HepG2 (cell line): ENCODE results near the gene KHK. TPM values are rescaled to one million over a fixed set of nuclear protein-coding genes. Genes with fewer than 3 reads are reported as not detected.
A peak's percentile ranks its signal among the peaks of the same experiment; 100 is the strongest.

Source experiments
- CENPBD1 ChIP-seq: sonication (generic); formaldehyde crosslinking; IDR thresholded peaks from 2 replicates; pipeline ENCODE4 v1.8.0; 2022; ENCODE audit warnings: missing genetic modification reagents, low read depth, mild to moderate bottlenecking, borderline replicate concordance
- E2F1 ChIP-seq: sonication (generic); formaldehyde crosslinking; IDR thresholded peaks from 2 replicates; pipeline ENCODE4 v1.5.0; 2020; ENCODE audit warnings: missing genetic modification reagents
- ESRRA ChIP-seq: sonication (generic); formaldehyde crosslinking; IDR thresholded peaks from 2 replicates; pipeline ENCODE4 v1.5.1; 2020; ENCODE audit warnings: mild to moderate bottlenecking, low read depth, missing genetic modification reagents
- MTA3 ChIP-seq: sonication (generic); formaldehyde crosslinking; IDR thresholded peaks from 2 replicates; pipeline ENCODE4 v1.4.0; 2020; ENCODE audit warnings: missing genetic modification reagents
- MYC ChIP-seq: sonication (generic); formaldehyde crosslinking; IDR thresholded peaks from 2 replicates; pipeline ENCODE4 v1.9.0; 2021; ENCODE audit warnings: missing genetic modification reagents, borderline replicate concordance
- NR2F2 ChIP-seq: IDR thresholded peaks from 2 replicates; pipeline ENCODE4 v1.6.1; 2012; ENCODE audit warnings: low read depth, inconsistent platforms, borderline replicate concordance
- PBX3 ChIP-seq: sonication (generic); formaldehyde crosslinking; IDR thresholded peaks from 2 replicates; pipeline ENCODE4 v1.8.1; 2023; ENCODE audit warnings: missing genetic modification reagents, inconsistent platforms, borderline replicate concordance
- POLR2AphosphoS5 ChIP-seq: IDR thresholded peaks from 2 replicates; pipeline ENCODE4 v1.6.1; 2012; ENCODE audit warnings: low read depth, low read length
- ZKSCAN8 ChIP-seq: IDR thresholded peaks from 2 replicates; pipeline ENCODE4 v1.6.1; 2016; ENCODE audit warnings: borderline replicate concordance, missing genetic modification reagents, missing compliant biosample characterization
- ZMAT5 ChIP-seq: sonication (generic); formaldehyde crosslinking; IDR thresholded peaks from 2 replicates; pipeline ENCODE4 v1.5.0; 2020; ENCODE audit warnings: mild to moderate bottlenecking, low read depth, missing genetic modification reagents, borderline replicate concordance
- ZMYM3 ChIP-seq: sonication (generic); formaldehyde crosslinking; IDR thresholded peaks from 2 replicates; pipeline ENCODE4 v1.5.1; 2020; ENCODE audit warnings: mild to moderate bottlenecking, missing genetic modification reagents
- ZNF512B ChIP-seq: sonication (generic); formaldehyde crosslinking; IDR thresholded peaks from 2 replicates; pipeline ENCODE4 v1.5.1; 2020; ENCODE audit warnings: missing genetic modification reagents, mild to moderate bottlenecking, borderline replicate concordance
- ZNF646 ChIP-seq: sonication (generic); formaldehyde crosslinking; IDR thresholded peaks from 2 replicates; pipeline ENCODE4 v1.9.0; 2021; ENCODE audit warnings: mild to moderate bottlenecking, missing genetic modification reagents
- ZNF703 ChIP-seq: sonication (generic); formaldehyde crosslinking; IDR thresholded peaks from 2 replicates; pipeline ENCODE4 v1.5.1; 2020; ENCODE audit warnings: missing genetic modification reagents, mild to moderate bottlenecking, moderate library complexity, borderline replicate concordance
- polyA plus RNA-seq, 8 experiments: library from polyadenylated mRNA; depleted of rRNA in 3 of 8; stranded (reverse) in 7 of 8; unstranded in 1 of 8; fragments of >200 nt; fragmentation: Illumina TruSeq in 4 of 8; extraction: Trizol in 4 of 8; gene quantifications; 2 replicates each; pipeline versions ENCODE4 v1.2.1 to v1.2.3, GENCODE V29; 2011 to 2016; ENCODE audit warnings: low read depth in 4 of 8, missing spikeins in 1 of 8, mixed read lengths in 1 of 8; ENCODE audit not compliant: insufficient read depth in 1 of 8
- total RNA-seq, 5 experiments: library from RNA; depleted of rRNA; stranded (reverse); fragments of >200 nt; fragmentation: Illumina TruSeq; extraction: Trizol; gene quantifications; 2 replicates each; pipeline ENCODE4 v1.2.3, GENCODE V29; 2016; ENCODE audit warnings: low read depth in 1 of 5

The KHK gene
- total and polyA plus RNA-seq, 2 of the 13 experiments (the other 11 are each of a cell fraction or from before 2014, with no cell fraction given), result 40.9 to 99.2 TPM

GRCh38 chr2:27050996-27051901 is 35.3 kb upstream of the KHK start, which contains the start of gene AGBL5 (continued):
- TF ChIP-seq ZNF703 (CRISPR knock-in tag) (no peak), ZNF646 (CRISPR knock-in tag) (no peak), E2F1 (peak; percentile 91), POLR2AphosphoS5 (peak; percentile 65), MTA3 (no peak), ZMAT5 (no peak), ESRRA (CRISPR knock-in tag) (no peak; the same call in 1 of the 2 replicates), PBX3 (peak; percentile 92), ZKSCAN8 (CRISPR knock-in tag) (peak; percentile 57), NR2F2 (peak; percentile 47; the same call in 1 of the 2 replicates), CENPBD1 (CRISPR knock-in tag) (no peak), ZMYM3 (CRISPR knock-in tag) (no peak; the same call in 1 of the 2 replicates), ZNF512B (CRISPR knock-in tag) (no peak), MYC (peak; percentile 73; the same call in 1 of the 2 replicates)
